Gastroesophageal sphincter (tissue), 4 donors: Measurements from ENCODE around the gene PPM1L. TPM values are rescaled to one million over a fixed set of nuclear protein-coding genes. Genes with fewer than 3 reads are reported as not detected.

Experiments
- ATAC-seq: fragments of 150-250 bp; one replicate; pipeline ENCODE4 v1.9.1; 2016; ENCODE audit warnings: mild to moderate bottlenecking, moderate library complexity
- H3K27ac ChIP-seq, 4 donors: fragments of 200-600 bp; sonication (generic) in 3 of 4; 1 replicate in 3 of 4; 2 replicates in 1 of 4; pipeline ENCODE4 v1.5.1; 2016 to 2019
- H3K27me3 ChIP-seq: fragments of 200-600 bp; sonication (generic); one replicate; pipeline ENCODE4 v1.5.1; 2019
- H3K36me3 ChIP-seq, 2 donors: fragments of 200-600 bp; sonication (generic); one replicate each; pipeline ENCODE4 v1.5.1; 2019; ENCODE audit warnings: control low read depth in 1 of 2
- H3K4me1 ChIP-seq, 3 donors: fragments of 200-600 bp; sonication (generic); 1 replicate in 2 of 3; 2 replicates in 1 of 3; pipeline ENCODE4 v1.5.1; 2016 to 2019; ENCODE audit warnings: control low read depth in 2 of 3
- H3K4me3 ChIP-seq, 2 donors: fragments of 200-600 bp; sonication (generic); one replicate each; pipeline ENCODE4 v1.5.1; 2019; ENCODE audit warnings: mild to moderate bottlenecking in 1 of 2, moderate library complexity in 1 of 2
- H3K9me3 ChIP-seq, 3 donors: fragments of 200-600 bp; sonication (generic); one replicate each; pipeline ENCODE4 v1.5.1; 2017 to 2019; ENCODE audit warnings: control low read depth in 2 of 3
- EP300 ChIP-seq: sonication (generic); formaldehyde crosslinking; IDR thresholded peaks from one replicate; pipeline ENCODE4 v1.6.1; 2017; ENCODE audit warnings: antibody characterized with exemption, mild to moderate bottlenecking
- POLR2A ChIP-seq, 2 donors: fragments of 450-650 bp; IDR thresholded peaks; one replicate each; pipeline ENCODE4 v1.6.1; 2017; ENCODE audit warnings: antibody characterized with exemption in 2 of 2, mild to moderate bottlenecking in 2 of 2, moderate library complexity in 1 of 2
- POLR2AphosphoS5 ChIP-seq: sonication (generic); formaldehyde crosslinking; IDR thresholded peaks from one replicate; pipeline ENCODE4 v1.6.1; 2017; ENCODE audit warnings: antibody characterized with exemption
- WGBS, 2 donors: methylation state at CpG; one replicate each; pipeline ENCODE4 v1.1.5; 2018; ENCODE audit warnings: low coverage in 1 of 2; 5-methylcytosine and 5-hydroxymethylcytosine counted together
- total RNA-seq, 4 donors: library from RNA; depleted of rRNA; stranded (reverse); fragments of >200 nt; gene quantifications; one replicate each; pipeline ENCODE4 v1.1.0, GENCODE V29; 2016
- TF ChIP-seq, protein P1 (sequence below), 4 experiments: fragments of 200-600 bp in 2 of 4; fragments of 450-650 bp in 2 of 4; sonication (generic) in 1 of 4; IDR thresholded peaks; one replicate each; pipeline ENCODE4 v1.5.1; 2017 to 2019; ENCODE audit warnings: antibody characterized with exemption in 4 of 4, mild to moderate bottlenecking in 2 of 4, moderate library complexity in 2 of 4

The PPM1L gene
- total RNA-seq, 4 donors from 2014 or later: 47.4 to 93.1 (median 60.6) TPM

DNA sequence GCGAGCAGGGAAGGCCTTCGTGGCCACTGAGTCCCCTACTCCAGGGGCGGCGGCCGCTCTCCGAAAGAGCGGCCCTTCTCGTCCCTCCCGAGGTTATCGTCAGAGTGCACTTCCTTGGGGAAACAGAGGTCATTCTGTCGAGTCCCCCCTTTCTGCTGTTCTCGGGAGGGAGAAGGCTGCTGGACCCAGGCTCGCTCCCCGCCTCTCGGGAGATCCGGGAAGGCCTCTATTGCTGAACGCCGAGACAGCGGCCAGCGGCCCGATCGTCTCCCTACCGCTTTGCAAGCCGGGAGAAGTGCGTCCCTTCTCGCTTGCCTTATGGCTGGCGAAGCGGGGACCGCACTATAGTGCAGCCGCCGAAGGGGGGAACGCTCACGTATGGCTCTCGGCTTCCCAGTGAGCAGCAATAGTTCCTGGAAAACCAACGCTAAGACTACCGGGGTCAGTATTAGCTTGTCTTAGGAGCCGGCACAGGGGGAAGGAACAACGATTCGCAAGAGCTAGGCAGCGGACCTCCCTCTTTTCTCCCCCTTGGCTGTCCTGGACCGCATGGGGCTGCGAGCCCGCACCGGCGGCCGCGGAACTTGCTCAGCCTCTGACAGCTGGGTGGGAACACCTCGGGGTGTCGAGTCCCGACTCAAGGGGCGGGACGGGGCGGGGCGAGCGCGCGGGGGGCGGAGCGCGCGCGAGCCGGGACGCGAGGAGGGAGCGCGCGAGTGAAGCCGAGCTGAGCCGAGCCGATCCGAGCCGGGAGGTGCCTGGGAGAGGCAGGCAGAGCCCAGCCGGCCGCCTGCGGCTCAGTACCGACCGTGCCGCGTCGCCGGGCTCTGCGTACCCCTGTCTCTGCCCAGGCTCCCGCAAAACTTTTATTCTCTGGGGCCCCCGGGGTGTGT, 930 bp upstream of the PPM1L start:
- no peaks in the 10 kb centered on the region for H3K27me3 ChIP-seq
- peak overlapping the region; percentile 78 to 91 for H3K4me3 ChIP-seq
- H3K36me3 ChIP-seq: no peaks in the 10 kb centered on the region
- WGBS, 2 donors: no CpG with 5 or more reads among the region's 85 CpGs
- H3K9me3 ChIP-seq: no peaks in the 10 kb centered on the region
- peak overlapping the region; percentile 80 to 96 (median 96) for H3K27ac ChIP-seq
- peaks cover 0 to 40% (median 0%) of the 10 kb centered on the region in 3 donors for H3K4me1 ChIP-seq
- peak; percentile 89 for TF ChIP-seq POLR2AphosphoS5
- peak; percentile 65 to 76 for TF ChIP-seq POLR2A (IDR thresholded peaks at IDR 0.05)
- no peak for TF ChIP-seq EP300
- TF ChIP-seq, protein P1, sequence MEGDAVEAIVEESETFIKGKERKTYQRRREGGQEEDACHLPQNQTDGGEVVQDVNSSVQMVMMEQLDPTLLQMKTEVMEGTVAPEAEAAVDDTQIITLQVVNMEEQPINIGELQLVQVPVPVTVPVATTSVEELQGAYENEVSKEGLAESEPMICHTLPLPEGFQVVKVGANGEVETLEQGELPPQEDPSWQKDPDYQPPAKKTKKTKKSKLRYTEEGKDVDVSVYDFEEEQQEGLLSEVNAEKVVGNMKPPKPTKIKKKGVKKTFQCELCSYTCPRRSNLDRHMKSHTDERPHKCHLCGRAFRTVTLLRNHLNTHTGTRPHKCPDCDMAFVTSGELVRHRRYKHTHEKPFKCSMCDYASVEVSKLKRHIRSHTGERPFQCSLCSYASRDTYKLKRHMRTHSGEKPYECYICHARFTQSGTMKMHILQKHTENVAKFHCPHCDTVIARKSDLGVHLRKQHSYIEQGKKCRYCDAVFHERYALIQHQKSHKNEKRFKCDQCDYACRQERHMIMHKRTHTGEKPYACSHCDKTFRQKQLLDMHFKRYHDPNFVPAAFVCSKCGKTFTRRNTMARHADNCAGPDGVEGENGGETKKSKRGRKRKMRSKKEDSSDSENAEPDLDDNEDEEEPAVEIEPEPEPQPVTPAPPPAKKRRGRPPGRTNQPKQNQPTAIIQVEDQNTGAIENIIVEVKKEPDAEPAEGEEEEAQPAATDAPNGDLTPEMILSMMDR (IDR thresholded peaks at IDR 0.05): peak in 2 of 4 experiments; percentile 22 to 31
- ATAC-seq: peak; percentile 94

DNA sequence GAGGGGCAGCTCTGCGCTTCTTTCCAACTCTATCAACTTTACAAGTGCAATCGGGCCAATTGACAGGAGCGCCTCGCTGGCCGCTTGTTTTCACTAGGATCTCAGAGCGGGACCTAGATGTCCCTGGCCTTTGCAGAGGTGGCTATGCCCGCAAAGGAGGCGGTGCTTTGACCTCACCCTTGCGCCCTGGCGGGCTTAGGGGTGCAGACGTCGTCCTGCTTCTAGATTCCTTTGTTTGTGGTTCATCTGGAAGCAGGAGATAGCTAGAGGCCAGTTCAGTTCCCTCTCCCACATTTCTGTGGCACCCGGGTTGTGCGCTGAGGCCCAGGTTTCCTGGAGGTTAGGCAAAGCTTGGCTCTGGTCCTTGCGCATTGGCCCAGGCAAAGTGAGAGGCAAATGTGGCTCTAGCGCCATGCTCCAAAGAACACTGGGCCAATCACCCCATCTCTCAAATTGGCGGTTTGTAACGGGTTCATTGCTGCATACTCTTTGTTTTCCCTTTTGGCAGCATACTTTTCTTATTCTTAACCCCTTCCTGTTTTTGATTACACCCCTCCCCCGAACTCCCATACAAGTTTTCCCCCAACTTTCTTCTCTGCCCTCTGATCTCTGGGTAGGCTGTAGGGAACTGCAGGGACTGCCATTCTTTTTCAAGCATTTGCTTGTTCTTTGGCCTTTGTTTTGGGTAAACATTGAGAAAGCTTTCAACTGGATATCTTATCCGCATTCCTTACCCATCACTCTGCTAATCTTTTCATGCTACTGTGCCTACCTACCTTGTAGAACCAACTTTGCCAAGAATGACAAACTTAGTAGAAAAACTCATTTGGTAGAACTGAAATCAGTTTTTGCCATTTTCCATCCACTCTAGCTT, 1.4 kb downstream of the PPM1L start:
- 46 to 100% methylated on average over 1 to 10 of the region's 20 CpGs for WGBS, 2 donors
- TF ChIP-seq EP300: no peak
- TF ChIP-seq POLR2AphosphoS5: no peak
- TF ChIP-seq, protein P1 (IDR thresholded peaks at IDR 0.05): no peak
- TF ChIP-seq POLR2A (IDR thresholded peaks at IDR 0.05): no peak
- peak overlapping the region in 3 of 4 donors; percentile 95 to 96 (median 96) for H3K27ac ChIP-seq
- no peak for ATAC-seq
- no peaks in the 10 kb centered on the region for H3K27me3 ChIP-seq
- peaks cover 0 to 55% (median 0%) of the 10 kb centered on the region in 3 donors for H3K4me1 ChIP-seq
- no peaks in the 10 kb centered on the region for H3K36me3 ChIP-seq
- peak overlapping the region; percentile 78 to 91 for H3K4me3 ChIP-seq
- no peaks in the 10 kb centered on the region for H3K9me3 ChIP-seq

DNA sequence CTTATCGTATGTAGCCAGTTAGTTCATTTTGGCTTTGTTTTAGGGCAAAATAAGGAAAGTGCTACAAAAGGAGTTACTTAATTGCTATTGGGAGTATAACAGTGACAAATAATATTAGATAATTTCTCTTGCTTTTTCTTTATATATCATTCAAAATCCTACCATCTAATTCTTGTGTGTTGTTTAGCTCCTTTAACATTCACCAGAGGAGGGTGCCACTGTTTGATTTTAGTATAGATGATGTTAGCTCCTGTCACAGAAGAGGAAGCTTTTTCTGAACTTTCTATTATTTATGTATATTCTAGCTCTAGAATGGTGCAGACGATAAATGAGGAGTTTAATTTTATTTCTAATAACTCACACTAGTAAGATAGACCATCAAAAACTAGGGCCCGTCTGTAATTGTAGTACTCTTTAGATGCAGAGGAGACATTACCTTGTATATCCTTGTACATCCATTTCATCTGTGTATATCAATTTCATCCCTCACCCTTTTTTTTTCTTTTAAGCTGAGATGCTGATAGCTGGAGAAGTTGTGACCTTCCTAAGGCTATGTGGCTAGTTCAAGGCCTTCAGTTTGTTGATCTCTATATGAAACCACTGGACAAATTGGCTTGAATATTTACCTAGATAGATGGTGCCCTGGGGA, 3.0 kb downstream of the PPM1L start:
- no peak for ATAC-seq
- TF ChIP-seq POLR2A (IDR thresholded peaks at IDR 0.05): no peak
- no peak for TF ChIP-seq POLR2AphosphoS5
- TF ChIP-seq, protein P1 (IDR thresholded peaks at IDR 0.05): peak in 2 of 4 experiments; percentile 20 to 31
- no peak for TF ChIP-seq EP300
- H3K27me3 ChIP-seq: no peaks in the 10 kb centered on the region
- no peak overlapping the region for H3K27ac ChIP-seq
- WGBS, 2 donors: 46 to 56% methylated on average over 3 of the region's 3 CpGs
- H3K4me3 ChIP-seq: peak overlapping the region; percentile 2 to 78
- peaks cover 0 to 45% (median 0%) of the 10 kb centered on the region in 3 donors for H3K4me1 ChIP-seq
- no peaks in the 10 kb centered on the region for H3K36me3 ChIP-seq
- H3K9me3 ChIP-seq: no peaks in the 10 kb centered on the region

DNA sequence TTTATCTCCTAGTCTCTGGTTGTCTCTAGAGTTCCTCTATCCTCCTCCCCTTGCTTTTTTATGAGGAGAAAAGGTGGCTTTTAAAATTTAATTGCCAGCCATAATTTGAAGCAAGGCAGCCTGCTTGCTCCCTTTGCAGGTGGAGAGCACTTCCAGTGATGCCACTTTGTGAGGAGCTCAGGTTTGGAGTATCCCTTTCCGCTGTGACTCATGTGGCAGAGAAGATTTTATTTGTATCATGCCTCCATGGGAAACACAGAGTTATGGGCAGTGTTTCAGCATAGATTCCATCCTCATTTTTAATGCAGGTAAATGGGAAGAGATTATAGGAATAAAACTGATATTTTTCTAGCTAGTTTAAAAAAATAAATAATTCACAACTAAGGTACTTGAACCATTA, 7.0 kb downstream of the PPM1L start:
- Histone ChIP-seq H3K9me3 (no peaks in the 10 kb centered on the region), H3K4me1 (peaks cover 0 to 42% (median 0%) of the 10 kb centered on the region in 3 donors), H3K27ac (no peak overlapping the region), H3K27me3 (no peaks in the 10 kb centered on the region), H3K4me3 (no peak overlapping the region), H3K36me3 (no peaks in the 10 kb centered on the region)
- 90% methylated on average over 1 of the region's 1 CpG; no CpG with 5 or more reads in 1 of the 2 donors for WGBS, 2 donors
- TF ChIP-seq, protein P1 (IDR thresholded peaks at IDR 0.05): no peak
- TF ChIP-seq EP300 (no peak), POLR2A (IDR thresholded peaks at IDR 0.05) (no peak), POLR2AphosphoS5 (no peak)
- no peak for ATAC-seq
